NCI-H510A treated with DMSO at 0.1 percent for 48 hours (cell line): ENCODE results near the gene JPH3.
A peak's percentile ranks its signal among the peaks of the same experiment; 100 is the strongest.

Experiments
- DNase-seq: peaks from one replicate; lab custom pipeline; 2025; lab: John Stamatoyannopoulos, UW

The JPH3 gene

DNA sequence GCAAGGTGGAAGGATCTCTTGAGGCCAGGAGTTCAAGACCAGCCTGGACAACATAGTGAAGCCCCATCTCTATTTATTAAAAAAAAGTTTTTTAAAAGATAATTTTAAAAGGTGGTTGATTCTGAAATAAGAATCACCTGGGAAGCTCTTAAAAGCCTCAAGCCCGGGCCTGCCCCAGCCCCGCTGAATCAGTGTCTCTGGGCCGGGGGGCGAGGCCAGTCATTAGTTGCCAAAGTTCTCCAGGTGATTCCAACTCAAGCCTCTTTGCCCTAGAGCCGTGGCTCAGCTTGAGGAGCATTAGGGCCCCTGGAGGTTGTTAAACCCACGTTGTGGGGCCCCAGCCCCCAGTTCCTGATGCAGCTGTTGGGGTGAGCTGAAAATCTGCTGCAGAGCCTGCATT, 24.6 kb downstream of the JPH3 start:
- no peak for DNase-seq

DNA sequence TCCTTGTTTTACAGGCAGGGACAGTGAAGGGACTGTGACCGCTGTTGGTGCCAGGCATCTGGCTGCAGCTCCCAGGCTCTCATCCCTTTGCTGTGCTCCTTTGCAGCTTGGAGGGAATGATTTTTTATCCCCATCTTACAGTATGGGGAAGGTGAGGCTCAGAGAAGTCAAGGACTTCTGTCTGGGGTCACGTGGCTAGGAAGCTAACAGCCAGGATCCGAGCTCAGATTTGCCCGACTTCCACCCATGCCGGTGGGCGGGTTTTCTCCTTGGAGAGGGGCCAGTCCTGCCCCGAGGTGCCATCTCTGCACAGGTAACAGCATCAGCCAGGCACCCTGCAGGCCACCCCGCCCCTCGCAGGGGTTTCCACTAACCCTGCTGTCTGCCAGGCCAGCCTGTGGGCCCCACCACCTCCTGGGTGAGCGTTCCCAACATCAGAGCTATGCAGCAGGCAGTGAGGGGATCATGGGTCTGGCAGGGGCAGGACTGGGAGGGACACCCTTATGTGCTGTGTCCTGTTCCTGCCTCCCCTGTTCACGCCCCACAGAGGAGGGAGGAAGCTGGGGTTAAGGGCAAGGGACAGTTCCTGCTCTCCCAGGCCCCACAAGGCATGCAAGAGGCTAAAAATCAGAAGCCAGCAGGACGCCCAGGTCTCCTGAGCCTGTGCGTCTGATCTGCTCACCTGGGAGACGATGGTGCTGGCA, 25.4 kb downstream of the JPH3 start:
- DNase-seq: no peak

DNA sequence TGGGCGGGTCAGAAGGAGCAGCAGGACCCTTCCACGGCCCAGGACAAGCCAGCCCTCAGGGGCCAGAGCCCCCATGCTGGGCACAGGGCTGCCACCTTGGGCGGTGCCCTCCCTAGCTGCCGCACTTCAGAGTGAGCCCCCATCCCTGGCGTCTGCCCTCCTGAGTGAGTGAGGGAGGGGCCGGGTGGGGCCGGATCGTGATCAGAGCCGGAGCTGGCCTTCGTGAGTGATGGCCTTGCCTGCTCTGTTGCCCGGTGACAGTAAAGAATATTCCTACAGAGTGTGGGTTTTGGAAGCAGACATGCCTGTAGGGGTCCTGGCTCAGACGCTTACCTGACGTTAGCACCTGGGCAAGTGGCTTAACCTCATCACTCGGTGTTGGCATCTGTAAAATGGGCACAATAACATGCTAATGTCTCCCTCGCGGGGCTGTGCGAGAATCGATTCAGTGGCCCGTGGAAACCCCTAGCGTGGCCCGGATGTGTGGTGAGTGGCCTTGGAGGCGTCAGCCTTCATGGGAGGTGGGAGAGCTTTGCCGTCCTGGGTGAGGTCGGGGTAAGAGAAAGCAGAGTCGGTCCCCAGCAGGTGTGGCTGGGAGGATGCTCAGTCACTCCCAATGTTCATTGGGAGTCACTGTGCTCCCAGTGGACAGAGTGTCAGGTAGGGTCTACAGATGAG, 26.1 kb downstream of the JPH3 start:
- no peak for DNase-seq

DNA sequence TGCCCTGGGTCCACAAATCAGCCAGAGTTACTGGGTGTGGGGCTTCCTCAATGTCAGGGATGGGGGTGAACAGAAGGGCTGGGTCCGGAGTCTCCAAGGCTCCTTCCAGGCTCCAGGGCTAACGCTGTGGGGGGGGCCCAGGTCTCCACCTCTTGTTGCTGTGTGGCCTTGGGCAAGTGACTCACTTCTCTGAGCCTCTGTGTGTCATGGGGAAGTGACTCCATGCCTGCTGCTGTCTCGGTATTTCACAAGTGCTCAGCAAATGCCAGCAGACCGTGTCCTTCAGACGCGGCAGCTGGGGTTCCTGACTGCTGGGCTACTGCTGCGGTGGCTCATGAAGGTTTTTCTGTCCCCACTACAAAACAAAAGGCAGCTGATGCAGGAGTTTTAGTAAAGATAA, 26.6 kb downstream of the JPH3 start:
- DNase-seq: no peak

DNA sequence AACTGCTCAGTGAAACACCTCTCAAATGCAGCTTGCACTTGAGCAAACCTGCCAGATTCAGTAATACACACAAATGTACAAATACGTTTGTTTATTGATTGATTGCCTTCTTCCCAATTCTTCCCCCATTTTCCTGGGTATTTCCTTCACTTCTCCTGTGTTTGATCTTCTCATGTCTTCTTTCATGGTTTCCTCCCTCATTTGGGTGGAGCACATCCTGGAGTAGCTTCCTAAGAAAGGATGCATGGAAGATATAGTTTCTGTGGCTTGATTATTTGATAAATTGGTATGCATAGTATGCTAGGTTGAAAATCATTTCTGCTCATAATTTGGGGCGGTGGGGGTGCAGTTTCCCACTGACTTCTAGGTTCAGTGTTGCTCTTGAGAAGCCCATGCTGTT, 28.8 kb downstream of the JPH3 start:
- DNase-seq: no peak

DNA sequence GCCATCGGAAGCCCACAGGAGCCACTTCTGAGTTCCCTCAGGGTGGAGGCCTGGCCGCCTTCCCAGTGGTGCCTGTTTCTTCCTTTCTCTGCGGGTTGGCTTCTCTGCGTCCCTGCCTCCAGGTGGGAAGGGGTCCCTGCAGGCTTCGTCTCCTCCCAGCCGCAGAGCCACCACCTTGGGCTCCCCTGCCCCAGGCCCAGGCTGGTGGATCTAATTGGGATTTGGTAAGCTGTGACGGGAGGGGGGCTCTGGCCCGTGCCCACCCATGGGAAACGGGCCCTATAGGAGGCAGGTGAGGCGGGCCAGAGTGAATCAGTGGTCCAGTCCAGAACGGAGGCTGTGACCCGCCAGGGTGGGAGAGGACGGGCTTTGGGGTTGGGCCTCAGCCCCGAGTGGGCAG, 32.1 kb downstream of the JPH3 start:
- no peak for DNase-seq

DNA sequence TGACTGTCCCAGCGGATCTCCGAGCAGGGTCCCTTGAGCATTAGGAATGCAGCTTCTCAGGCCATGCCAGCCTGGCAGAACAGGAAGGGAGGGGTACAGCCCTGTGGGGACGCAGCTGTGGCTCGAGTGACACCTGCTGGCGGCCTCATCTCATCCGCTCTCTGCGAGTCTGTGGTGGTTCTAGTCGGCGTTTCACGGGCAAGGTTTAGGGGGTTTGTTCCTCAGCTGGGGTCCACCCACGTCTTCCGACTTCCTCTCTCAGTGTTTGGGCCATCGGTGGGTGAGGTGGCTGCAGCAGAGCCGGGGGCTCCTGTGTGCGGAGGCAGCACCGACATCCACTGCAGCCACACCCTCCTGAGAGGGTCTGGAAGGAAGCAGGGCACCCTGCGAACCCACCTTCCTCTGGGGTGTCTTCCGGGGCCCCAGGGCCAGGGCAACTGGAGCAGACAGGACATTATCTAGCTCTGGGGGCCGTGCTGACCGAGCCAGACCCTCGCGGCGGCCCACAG, 33.3 kb downstream of the JPH3 start:
- DNase-seq: peak; percentile 30

DNA sequence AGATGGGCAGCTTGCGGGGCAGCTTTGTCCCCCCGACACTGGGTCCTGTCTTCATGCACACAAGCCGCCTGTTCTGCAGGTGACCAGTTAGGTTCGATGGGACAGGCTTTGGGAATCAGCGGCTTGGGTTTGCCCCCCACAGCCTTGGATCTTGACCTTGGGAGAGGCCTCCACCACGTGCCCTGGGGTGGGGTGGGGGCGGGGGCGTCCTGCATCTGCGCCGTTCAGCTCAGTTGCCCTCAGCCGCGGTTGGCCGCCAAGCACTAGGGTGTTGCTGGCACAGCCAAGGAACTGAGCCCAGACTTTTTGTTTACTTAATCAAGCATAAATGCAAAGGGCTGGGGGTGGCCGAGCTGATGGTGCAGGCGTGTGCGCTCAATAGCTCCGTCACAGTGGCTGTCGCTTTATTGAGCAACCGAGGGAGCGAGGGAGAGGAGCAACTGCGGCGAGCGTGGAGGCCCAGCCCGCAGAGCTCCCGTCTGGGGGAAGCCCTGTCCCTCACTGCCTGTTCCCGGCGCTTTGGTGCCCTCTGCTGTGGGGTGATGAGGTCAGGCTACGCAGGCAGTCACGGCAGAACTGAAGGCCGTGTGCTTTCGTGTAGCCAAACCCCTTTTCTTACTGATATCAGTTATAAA, 33.9 kb downstream of the JPH3 start:
- peak; percentile 49 for DNase-seq

DNA sequence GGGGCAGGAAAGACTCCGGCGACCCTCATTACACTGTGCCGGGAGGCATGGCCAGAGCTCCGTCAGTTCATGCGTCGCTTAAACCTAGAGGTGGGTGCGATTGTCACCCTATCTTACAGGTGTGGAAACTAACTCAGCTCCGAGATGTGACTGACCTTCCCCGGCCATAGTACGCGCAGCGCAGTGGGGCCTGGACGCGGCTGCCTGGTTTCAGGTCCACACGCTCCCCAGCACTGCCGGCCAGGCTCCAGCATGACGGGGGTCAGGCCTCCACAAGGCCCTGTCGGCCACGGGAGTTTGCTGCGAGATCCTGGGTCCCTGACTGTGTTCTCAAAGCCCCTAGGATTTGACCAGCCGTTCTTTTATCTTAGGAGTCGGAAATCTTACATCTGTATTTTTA, 34.4 kb downstream of the JPH3 start:
- DNase-seq: no peak

DNA sequence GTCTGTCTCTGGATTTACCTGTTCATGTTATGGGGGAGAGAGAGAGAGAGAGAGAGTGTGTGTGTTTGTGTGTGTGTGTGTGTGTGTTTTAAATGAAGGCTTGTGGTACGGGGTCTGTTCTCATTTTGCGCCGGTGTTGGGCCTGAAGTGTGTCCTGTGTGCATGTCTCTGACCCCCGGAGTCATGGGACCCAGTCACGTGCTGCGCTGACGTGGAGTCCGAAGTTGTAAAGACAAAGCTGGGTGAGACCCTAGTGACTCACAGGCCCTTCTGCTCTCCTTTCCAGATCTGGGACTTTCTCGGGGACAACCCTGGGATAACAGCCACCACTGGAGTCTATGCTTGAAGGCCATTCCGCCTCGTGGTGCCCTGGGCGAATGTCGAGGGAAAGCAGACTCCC, 35.0 kb downstream of the JPH3 start:
- DNase-seq: no peak

DNA sequence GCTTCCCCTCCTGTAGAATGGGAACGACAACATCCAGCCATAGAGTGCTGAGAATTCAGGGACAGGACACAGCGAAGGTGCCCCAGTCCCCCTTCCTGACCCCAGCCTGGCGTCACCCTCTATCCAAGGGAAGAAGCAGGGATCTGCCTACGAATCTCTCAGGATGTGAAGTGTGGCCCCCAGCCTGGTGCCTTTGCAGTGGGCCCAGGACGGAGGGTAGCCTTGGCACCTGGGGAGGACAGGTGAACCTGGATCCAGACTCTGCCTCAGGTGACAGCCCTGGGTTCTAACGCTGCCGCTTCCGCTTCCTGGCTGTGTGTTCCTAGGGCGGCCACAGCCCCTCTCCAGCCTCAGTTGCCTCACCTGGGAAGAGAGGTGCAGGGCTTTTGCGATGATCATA, 36.4 kb downstream of the JPH3 start:
- no peak for DNase-seq

DNA sequence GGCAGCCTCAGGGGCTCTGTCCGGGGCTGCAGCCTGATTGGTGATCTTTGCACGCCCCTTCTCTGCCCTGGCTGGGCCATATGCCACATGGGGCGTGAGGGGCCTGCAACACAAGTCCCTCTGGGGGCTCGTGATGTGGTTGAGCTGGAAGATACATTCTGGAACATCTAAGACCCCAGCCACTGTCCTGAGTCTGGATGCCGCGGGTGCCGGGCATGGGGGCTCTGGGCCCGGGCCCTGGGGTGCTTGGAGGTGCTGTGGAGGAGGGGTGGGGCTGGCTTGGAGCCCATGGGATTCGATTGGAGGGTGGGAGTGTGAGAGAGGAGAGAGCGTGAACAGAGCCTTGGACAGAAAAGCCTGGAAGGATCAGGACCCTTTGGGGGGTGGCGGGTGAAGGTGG, 39.4 kb downstream of the JPH3 start:
- no peak for DNase-seq

DNA sequence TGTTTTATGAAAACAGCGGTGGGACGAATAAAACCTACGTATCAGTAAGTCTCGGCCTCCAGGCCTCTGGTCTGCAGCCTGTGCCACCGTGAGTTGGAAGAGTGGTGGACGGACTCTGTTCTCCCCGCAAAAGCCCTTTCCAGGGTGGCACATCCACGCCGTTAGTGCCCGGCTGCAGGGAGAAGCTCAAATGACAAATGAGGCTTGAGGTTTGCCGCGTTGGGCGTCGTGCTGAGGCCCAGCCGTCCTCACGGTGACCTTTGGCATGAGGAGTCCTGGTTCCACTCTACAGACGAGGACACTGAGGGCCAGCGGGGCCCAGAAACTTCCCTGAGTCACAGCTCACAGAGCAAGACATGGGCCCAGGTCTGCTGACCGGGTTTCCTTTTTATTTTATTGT, 40.2 kb downstream of the JPH3 start:
- DNase-seq: no peak

DNA sequence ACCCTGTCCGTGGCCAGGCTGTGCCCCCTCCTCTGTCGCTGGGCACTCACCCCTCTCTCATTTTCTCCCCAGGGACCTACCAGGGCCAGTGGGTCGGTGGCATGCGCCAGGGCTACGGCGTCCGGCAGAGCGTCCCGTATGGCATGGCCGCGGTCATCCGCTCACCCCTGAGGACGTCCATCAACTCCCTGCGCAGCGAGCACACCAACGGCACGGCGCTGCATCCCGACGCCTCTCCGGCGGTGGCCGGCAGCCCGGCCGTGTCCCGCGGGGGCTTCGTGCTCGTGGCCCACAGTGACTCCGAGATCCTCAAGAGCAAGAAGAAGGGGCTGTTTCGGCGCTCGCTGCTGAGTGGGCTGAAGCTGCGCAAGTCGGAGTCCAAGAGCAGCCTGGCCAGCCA, 41.9 kb downstream of the JPH3 start:
- no peak for DNase-seq

DNA sequence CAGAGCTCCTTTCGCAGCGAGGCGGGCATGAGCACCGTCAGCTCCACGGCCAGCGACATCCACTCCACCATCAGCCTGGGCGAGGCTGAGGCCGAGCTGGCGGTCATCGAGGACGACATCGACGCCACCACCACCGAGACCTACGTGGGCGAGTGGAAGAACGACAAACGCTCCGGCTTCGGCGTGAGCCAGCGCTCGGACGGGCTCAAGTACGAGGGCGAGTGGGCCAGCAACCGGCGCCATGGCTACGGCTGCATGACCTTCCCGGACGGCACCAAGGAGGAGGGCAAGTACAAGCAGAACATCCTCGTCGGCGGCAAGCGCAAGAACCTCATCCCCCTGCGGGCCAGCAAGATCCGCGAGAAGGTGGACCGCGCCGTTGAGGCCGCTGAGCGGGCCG, 42.3 kb downstream of the JPH3 start:
- no peak for DNase-seq

DNA sequence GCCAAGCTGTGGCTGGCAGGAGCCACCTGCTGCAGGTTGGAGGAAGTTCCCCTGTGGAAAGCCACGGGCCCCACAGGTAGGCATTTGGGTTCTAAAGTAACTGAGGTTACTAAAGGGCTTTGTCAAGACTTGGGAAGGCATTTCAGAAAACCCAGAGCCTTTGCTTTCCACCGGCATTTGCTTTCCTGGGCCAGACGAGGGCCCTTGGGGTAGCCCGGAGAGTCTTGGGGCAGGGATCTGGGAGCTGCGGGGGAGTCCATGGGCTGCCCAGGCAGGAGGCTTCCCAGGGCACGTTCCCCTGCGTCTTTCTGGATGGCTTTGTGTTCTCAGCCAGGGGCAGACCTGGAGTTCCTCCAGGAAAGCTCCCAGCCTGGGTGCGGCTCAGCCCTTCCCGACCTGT, 43.5 kb downstream of the JPH3 start:
- no peak for DNase-seq

DNA sequence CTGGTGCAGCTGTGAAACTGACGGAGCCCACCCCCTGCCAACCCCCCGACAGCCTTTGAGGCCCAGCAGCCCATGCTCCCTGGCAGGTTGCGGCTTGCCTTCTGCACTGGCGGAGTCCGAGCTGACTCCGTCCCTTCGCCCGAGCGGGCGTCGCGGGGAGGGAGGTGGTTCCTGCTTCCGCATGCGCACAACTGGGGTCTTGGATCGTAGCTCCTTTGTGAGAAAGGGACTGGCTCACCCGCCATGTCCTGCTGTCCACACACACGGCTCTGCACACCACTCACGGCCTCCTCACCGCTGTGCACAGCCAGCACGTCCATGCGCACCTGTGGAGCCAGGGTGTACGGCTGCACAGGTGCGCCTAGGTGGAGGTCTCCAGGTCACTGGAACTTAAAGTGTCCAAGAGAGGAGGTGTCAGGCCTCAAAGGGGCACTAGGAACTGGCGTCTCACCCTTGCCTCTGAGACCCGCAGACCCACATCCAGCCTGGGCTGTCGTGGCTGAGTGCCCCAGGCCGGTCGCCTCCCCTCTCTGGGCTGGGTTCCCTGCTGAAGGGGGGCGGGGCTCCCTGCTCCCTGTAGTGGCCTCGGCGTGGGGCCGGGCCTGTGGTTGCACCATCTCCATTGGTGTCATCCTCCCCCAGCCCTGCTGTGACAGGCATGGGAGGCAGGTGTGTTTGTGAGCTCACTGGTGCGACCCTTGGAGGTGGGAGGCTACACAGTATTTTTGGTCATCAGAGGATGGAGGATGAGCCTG, 45.3 kb downstream of the JPH3 start:
- DNase-seq: no peak

DNA sequence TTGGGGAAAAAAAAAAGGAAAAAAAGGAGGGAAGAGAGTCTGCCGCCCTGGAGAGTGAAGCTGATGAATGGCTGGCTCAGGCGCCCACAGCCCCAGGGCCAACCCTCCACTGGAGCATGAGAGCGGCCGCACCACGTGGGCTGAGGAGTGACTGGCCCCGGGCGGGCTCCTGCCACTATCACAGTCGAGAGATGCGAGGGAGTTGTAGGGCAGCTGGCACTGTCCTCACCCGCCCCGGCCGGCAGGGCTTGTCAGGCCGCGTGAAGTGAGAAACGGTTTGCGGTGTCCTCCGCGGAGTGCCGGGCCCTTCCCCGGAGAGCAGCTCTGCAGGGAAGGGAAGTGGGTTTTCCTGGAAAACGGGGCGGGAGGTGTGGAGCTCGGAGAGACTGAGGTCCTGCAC, 45.9 kb downstream of the JPH3 start:
- DNase-seq: no peak

DNA sequence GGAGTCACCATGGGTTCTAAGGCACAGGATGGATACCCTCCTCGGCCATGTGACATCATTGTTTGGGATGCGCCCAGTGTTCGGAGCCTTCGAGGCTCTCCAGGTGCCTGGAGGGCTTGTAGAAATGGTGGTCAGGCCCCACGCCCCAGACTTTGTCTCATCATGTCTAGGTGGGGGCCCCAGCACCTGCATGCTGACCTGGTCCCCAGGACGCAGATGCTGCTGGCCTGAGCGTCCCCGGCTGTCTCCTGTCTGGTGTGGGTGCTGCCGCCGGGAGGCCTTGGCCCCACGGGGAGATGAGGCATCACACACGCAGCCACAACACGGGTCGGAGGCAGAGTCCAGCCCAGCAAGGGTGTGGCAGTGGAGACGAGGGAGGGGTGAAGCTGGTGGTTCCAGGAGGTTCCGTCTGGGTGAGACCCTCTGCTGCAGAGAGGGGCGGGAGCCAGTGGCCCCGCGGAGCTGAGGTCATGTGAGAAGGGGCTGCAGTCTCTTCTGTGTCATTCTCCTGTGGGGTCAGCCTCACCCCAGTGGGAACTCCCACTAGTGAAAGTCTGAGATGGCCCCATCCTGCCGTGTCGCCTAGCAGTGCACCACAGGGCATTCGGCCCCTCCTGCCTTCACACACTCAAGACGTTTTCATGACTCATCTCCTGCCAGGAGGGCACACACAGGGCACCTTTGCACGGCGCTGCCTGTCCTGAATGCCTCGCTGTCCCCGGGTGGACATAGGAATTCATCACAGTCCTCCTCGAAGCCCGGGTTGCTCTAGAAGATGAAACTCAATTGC, 46.6 kb downstream of the JPH3 start:
- DNase-seq: no peak

DNA sequence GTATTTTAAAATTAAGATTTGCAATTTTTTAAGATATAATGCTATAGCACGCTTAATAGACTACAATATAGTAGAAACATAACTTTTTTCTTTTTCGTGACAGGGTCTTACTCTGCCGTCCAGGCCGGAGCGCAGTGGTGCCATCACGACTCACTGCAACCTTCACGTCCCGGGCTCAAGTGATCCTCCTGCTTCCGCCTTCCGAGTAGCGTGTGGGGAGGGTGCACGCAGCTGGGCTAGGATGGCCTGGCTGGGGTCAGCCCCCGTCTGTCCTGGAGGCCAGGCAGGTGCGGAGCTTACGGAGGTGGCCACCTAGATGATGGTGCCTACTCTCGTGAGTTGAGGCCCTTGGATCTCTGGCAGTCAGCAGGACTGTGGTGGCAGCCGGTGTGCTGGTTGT, 50.1 kb downstream of the JPH3 start:
- no peak for DNase-seq

DNA sequence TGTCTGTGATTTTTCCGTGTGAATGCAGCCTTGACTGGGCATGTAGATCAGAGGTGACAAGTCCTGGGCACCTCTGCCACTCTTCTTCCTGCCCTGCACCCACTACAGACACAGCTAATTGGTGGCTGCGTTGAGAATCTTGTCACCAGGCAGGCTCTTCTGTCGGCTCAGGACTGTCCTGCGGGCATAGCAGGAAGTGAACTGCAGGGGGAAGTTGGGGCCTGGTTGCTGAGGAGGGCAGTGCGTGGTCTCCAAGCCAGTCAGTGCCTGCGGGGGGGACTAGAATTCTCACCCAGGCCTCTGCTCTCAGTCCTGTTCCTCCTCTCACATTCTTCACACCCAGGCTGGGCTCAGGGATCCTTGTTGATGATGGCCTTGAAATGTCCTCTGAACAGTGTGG, 50.5 kb downstream of the JPH3 start:
- no peak for DNase-seq

DNA sequence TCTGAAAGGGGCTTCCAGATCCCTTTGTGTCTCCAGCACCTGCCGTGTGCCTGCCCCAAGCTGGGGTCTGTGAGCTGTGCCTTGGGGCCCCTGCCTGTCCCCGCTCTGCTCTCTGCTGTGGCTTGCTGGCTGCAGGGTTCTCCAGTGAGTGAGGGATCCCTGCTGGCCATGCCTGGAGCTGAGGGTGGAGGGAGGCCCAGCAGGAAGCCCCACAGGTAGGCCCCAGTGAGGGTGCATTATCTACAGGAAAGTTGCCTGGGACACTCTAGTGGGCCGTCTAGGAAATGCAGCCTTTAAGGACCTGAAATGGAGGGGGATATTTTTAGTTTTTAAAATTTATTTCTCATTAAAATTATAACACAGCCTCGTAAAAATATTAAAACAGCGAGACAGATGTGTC, 50.9 kb downstream of the JPH3 start:
- DNase-seq: no peak
